ENCODE measurements around the gene RPS29.

Gene RPS29

DNA sequence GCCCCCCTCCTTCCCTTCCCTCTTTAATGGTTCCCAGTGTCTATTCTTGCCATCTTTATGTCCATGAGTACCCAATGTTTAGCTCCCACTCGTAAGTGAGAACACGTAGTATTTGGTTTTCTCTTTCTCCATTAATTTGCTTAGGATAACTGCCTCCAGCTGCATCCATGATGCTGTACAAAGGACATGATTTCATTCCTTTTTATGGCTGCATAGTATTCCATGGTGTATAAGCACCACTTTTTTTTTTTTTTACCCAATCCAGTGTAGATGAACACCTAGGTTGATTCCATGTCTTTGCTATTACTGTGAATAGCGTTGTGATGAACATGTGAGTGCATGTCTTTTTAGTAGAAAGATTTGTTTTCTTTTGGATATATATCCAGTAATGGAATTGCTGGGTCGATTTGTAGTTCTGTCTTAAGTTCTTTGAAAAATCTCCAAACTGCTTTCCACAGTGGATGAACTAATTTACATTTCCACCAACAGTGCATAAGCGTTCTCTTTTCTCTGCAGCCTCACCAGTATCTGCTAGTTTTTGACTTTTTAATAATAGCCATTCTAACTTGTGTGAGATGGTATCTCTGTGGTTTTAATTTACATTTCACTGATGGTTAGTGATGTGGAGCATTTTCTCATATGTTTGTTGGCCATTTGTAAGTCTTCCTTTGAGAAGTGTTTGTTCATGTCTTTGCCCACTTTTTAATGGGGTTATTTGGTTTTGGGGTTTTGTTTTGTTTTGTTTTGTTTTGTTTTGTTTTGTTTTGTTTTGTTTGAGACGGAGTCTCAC is 26.0 kb downstream of the RPS29 start:
- H3K4me3 ChIP-seq (ENCODE audit: low read length): no peak overlapping the region
- DNase-seq (ENCODE audit: low read depth, low spot score): no peak

DNA sequence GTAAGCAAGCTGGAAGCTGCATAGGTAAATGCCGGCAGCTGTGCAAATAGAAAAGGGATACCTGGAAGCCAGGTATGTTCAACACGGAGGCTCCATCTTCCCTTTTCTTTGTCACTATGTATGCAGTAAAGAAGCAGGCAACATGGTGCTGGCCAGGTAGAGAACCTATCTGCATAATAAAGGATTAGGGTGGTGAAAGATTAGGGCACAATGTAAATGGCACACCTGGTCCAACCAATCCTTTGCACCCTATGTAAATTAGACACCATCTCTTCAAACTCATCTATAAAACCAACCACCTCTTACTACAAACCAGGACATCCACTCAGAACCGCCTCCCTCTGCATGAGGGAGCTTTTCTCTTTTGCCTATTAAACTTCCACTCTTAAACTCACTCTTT is 32.3 kb downstream of the RPS29 start:
- H3K4me3 ChIP-seq (ENCODE audit: low read length): no peak overlapping the region
- DNase-seq (ENCODE audit: low read depth, low spot score): no peak

DNA sequence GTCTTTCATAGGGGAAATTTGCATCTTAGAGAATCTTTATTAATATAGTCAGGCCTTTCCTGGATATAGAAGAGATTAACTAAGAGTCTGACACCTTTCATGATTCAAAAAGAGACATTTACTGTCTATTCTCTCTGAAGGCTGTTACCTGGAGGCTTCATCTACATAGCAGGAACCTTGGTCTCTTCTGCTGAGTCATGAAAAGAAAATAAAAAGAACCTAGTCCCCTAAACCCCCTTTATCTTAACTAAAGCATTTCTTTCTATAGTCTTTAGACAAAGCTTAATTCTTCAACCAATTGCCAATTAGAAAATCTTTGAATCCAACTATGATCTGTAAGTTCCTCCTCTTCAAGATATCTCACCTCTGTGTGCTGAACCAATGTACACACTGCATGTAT is 33.1 kb downstream of the RPS29 start:
- H3K4me3 ChIP-seq (ENCODE audit: low read length): no peak overlapping the region
- no peak for DNase-seq (ENCODE audit: low read depth, low spot score)

DNA sequence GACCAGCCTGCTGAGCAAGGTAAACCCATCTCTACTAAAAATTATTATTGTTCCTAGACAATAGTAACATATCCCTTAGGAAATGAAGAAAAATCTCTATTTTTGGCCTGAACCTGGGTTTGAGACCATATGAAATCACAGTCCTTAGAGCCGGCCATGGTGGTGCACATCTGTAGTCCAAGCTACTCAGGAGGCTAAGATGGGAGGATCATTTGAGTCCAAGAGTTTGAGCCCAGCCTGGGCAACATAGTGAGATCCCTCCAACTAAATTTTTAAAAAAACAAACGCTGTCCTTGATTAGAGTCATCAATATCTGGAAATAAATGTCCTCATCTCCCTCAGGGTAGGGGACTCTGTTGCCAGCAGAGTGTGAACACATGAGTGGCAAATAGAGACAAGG is 34.6 kb downstream of the RPS29 start:
- no peak overlapping the region for H3K4me3 ChIP-seq (ENCODE audit: low read length)
- DNase-seq (ENCODE audit: low read depth, low spot score): no peak

DNA sequence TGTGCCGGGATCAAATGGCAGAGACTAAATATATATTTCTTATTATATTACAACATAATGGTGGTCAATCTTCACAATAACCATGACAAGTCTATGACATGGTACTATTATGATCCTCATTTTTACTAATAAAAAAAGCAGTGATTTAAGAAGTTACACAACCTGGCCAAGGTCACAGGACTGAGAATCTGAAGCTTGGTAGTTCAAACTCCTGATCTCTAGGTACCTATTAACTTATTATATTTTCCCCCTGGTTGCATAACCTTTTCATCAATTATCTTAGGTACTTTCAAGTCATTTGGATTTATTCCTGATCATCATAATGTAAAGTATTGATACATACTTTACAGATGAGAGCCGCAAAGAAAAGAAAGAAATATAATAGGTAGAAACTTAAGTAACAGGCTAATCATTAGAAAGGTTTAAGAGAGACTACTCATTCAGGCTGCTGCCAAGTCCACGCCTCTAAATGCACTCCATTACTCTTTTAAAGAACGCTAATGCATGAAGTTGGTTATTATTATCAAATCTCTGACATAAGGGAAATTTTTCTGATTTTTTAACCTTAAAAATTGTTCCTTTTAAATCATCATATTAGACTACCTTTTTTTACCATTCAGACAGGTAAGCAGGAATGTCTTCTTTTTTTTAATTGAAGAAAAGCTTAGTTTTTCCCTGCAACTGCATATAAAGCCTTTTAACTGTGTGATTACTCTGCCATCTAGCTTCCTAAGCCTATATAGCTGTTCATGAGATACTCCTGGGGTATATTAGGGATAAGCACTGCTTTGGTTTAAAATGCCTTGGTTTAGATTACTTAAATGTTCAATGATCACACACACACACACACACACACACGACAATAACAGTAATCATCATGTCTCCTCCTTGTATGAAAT is 35.6 kb downstream of the RPS29 start:
- H3K4me3 ChIP-seq (ENCODE audit: low read length): no peak overlapping the region
- peak; percentile 10 for DNase-seq (ENCODE audit: low read depth, low spot score)

DNA sequence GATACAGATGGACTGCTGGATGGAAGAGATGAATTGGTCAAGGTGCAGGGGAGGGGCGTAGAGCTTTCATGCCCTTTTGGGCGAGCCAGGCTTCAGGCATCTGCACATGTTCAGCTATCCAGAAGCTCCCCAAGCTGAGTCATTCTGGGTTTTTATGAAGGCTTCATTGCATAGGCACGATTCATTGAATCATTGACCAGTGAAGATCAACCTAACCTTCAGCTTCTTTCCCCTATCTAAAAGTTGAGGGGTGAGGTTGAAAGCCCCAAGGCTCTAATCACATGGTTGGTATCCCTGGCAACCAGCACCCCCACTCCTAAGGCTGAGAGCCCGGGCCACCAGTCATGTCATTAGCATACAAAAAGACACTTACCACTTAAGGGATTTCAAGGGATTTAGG is 36.3 kb downstream of the RPS29 start:
- no peak for DNase-seq (ENCODE audit: low read depth, low spot score)
- H3K4me3 ChIP-seq (ENCODE audit: low read length): no peak overlapping the region

DNA sequence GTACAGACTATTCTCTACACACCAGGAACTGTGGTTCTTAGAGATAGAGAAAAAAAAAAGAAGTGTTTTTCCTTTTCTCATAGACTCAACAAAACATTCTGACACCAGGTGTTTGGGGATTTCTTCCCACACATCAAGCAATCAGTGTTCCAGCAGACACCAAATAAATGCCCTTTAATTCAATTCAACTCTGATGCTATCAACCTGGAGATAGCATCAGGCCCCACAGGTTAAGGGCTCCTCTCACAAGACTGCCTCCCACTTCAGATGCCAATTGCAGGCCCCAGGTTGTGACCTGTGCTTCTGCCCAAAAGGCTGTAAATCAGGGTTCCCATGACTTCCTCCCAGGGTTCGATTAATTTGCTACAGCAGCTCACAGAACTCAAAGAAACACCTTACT is 36.7 kb downstream of the RPS29 start:
- DNase-seq (ENCODE audit: low read depth, low spot score): no peak
- H3K4me3 ChIP-seq (ENCODE audit: low read length): no peak overlapping the region

DNA sequence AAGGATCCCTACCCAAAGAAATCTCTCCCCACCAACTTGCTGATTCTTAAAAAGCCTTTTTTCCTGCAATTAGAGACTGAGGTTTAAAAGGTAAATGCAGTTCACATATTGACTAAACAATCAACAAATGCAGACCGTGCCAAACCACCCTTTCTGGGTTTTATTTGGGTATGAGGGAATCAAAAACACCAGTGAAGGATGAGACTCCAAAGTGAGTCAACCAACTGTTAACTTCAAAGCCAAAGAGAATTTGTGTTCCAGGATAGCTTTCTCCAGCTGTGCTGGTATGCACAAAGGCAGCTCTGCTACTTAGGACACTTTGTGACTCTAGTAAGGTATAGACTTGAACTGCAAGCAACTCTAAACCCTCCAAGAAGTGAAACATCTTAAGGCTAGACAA is 39.4 kb downstream of the RPS29 start:
- H3K4me3 ChIP-seq (ENCODE audit: low read length): no peak overlapping the region
- DNase-seq (ENCODE audit: low read depth, low spot score): no peak

DNA sequence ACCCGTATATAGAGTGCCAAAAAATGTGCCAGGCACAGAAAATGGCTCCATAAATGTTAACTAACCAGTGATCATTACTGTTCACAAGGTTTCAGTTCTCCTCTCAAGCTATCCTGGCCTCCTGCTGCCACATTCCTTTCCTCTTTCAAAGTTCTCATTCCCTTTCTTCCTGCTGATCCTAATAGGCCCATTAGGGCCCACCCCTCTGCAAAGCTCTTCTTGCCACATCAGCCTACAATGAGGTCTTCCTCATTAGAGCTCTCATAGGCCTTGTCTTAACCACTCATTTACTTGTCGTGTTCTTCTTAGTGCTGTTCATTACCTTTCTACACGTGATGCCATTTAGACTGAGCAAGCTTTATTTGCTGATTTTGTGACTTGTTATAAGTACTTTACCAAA is 40.5 kb downstream of the RPS29 start:
- no peak for DNase-seq (ENCODE audit: low read depth, low spot score)
- no peak overlapping the region for H3K4me3 ChIP-seq (ENCODE audit: low read length)

DNA sequence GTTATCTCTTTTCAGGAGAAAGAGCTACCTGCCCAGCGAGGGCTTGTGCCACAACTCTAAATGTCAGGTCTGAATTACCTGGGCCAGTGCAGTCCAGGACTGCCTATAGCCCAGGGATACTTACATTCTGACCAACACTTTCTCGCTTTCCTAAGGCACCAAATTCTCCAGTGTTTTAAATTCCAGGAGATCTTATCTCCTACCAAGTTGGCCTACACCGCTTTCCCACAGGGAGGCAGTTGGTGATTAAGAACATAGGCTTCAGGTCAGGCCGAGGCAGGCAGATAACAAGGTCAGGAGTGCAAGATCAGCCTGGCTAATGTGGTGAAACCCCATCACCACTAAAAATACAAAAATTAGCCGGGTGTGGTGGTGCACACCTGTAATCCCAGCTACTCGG is 41.1 kb downstream of the RPS29 start:
- no peak for DNase-seq (ENCODE audit: low read depth, low spot score)
- no peak overlapping the region for H3K4me3 ChIP-seq (ENCODE audit: low read length)

DNA sequence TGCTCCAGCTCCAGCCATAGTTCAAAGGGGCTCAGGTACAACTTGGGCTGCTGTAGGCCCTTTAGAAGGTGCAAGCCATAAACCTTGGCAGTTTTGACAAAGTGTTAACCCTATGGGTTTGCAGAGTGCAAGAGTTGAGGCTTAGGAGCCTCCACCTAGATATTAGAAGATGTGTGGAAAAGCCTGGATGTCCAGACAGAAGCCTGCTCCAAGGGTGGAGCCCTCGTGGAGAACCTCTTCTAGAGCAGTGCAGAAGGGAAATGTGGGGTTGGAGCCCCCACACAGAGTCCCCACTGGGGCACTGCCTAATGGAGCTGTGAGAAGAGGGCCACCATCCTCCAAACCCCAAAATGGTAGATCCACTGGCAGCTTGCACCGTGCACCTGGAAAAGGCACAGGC is 45.1 kb downstream of the RPS29 start:
- no peak overlapping the region for H3K4me3 ChIP-seq (ENCODE audit: low read length)
- no peak for DNase-seq (ENCODE audit: low read depth, low spot score)

DNA sequence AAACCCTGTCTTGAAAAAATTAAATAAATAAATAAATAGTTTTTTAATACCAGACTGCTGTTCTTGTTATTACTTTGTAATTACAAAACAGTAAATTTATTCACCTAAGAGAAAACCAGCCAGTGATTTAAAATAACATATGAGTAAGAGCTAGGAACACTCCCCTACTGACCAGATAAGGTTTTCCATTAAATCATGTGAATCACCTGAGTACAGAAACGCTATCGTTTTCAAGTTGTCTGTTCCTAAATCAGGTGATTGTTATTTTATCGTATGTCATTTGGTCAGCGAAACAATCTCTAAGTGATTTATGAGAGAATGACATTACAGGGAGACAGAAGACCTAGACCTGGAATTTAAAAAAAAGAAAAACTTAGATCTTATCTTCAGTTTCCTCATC is 47.3 kb downstream of the RPS29 start:
- DNase-seq (ENCODE audit: low read depth, low spot score): no peak
- H3K4me3 ChIP-seq (ENCODE audit: low read length): no peak overlapping the region

All from Jurkat, Clone E6-1 (cell line).